Fibroblast of mammary gland (primary cell): ENCODE data around the gene CYP19A1.

Source experiments
- DNase-seq: peaks from one replicate; pipeline ENCODE4 v3.0.0-alpha.2; 2010; ENCODE audit warnings: low read depth
- H3K4me3 ChIP-seq: 2 replicates; pipeline ENCODE4 v1.5.1; 2011; ENCODE audit warnings: low read depth, mild to moderate bottlenecking, low read length, moderate library complexity; ENCODE audit not compliant: control insufficient read depth
- CTCF ChIP-seq: conservative IDR thresholded peaks from 2 replicates; pipeline ENCODE4 v1.5.1; 2011; ENCODE audit warnings: low read depth, low read length, inconsistent platforms; ENCODE audit not compliant: control insufficient read depth, insufficient read depth

The CYP19A1 gene

GRCh38 chr15:51181221-51181620, 157.2 kb downstream of the CYP19A1 start:
- DNase-seq: no peak
- H3K4me3 ChIP-seq: no peak overlapping the region
- TF ChIP-seq CTCF: no peak

DNA sequence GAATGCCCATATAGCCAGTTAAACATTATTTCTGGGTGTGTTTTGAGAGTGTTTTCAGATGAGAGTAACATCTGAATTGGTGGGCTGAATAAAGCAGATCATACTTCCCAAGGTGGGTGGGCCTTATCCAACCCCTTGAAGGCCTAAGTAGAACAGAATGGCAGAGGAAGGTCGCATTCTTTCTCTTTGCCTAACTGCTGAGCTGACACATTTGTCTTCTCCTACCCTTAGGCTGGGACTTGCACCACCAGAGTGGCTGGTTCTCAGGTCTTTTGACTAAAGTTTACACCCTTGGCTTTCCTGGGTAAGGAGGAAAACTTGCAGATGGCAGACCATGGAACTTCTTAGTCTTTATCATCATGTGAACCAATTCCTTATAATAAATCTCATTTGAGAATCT, 157.9 kb downstream of the CYP19A1 start:
- no peak for DNase-seq
- TF ChIP-seq CTCF: no peak
- no peak overlapping the region for H3K4me3 ChIP-seq

DNA sequence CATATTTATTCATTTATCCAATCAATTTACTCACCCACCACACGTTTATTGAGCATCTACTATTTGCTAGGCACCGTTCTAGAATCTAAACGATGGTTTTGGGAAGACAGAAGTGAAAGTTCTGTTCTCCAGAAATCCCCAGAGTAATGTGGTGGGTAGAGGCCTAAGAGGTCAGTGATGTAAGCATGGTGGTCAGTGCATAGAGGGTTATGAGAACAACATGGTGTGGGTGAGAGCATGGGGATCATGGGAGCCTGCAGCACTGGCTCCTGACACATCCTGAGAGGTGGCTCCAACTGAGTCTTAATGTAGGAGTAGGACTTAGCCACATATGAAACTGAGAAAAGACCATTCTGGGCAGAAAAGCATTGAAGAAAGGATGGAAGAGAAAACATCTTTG, 158.4 kb downstream of the CYP19A1 start:
- no peak overlapping the region for H3K4me3 ChIP-seq
- no peak for TF ChIP-seq CTCF
- DNase-seq: peak; percentile 60

- no peak overlapping the region for H3K4me3 ChIP-seq
- DNase-seq: peak; percentile 30
- TF ChIP-seq CTCF: no peak
These were observed 166.2 kb downstream of the CYP19A1 start for GRCh38 chr15:51172193-51172592.

- DNase-seq: no peak
- no peak for TF ChIP-seq CTCF
- no peak overlapping the region for H3K4me3 ChIP-seq
These were observed 166.8 kb downstream of the CYP19A1 start for GRCh38 chr15:51171634-51171932.

GRCh38 chr15:51170882-51171633, 167.3 kb downstream of the CYP19A1 start:
- no peak for DNase-seq

More at GRCh38 chr15:51170882-51171633, 167.3 kb downstream of the CYP19A1 start:
- no peak for TF ChIP-seq CTCF
- H3K4me3 ChIP-seq: no peak overlapping the region
